CD1c-positive myeloid dendritic cell (primary cell): ENCODE measurements around the gene LMAN2L.

Source experiments
- DNase-seq: peaks from one replicate; pipeline ENCODE4 v3.0.0-alpha.2; 2016; ENCODE audit errors: extremely low spot score

LMAN2L gene

GRCh38 chr2:96739633-96740428 is at the start of gene LMAN2L:
Gene LMAN2L, minus strand, starts transcription at chr2:96740064. Its CDS starts 24 bp downstream, at chr2:96740040.
- DNase-seq = peak; percentile 98

- no peak for DNase-seq
Measured at GRCh38 chr2:96789245-96789617, 49.4 kb upstream of the LMAN2L start.

DNA sequence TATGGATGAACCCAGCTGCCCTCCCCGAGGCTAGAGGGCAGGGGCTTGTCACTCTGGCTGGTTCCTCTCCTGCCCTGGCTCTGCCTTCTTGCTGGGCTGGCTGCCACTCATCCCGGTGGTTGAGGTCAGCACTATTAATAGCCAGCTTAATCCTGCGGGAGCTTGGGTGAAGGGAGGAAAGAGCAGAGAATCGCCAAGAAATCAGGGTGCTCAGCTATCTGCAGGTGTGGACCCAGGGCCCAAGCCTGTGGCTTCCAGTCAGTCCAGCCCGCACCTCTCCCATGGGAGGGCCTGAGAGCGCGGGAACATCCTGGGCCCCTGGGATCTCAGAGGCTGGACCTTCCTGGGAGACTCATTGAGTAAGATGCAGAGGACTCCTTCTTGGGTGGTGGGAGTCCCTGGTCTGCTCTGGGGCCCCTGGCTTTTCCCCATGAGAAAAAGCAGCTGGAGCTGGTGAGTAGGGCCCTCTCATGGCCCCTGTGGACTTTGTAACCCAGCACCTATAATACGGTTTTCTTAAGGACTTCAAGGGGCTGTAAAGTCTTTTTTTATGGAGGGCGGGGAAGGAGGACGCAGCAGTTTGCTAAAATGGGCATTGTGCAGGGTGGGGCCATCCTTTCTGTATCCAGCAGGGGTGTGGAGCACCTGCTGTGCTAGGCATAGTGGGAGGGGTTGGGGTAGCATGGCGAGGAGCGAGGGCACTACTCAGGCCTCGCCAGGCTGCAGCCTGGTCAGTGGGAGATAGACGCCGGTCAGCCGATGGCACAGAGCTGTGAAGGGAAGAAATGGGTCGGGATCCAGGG is 48.8 kb upstream of the LMAN2L start:
- no peak for DNase-seq

DNA sequence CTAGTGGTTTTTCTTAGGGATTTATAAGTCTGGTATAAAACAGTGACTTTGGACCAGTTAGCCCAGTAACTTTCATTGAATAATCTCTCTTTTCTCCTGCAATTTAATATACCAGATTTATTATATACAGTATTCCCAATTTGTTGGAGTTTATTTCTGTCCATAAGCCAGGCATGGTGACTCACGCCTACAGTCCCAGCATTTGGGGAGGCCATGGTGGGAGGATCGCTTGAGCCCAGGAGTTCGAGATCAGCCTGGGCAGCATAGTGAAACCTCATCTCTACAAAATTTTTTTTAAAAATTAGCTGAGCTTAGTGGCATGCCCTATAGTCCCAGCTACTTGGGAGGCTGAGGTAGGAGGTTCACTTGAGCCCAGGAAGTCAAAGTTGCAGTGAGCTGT is 47.5 kb upstream of the LMAN2L start:
- no peak for DNase-seq

DNA sequence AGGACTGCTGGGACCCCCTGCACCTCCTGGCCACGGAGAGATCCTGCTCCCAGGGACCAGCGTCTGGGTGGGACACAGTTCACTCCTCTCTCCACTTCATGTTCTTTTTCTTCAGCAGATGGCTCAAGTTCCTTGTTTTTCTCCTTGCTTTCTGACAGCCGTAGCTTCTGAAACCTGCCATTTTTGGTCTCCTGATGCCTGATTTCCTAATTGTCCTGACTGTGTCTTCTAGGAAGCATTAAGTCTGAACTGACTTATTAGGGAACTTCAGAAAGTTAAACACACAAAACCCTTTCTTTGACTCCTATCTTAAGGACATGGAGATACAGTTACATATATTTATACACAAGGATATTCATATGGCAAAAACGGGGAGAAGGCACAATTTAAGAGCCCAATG is 43.5 kb upstream of the LMAN2L start:
- peak; percentile 41 for DNase-seq

DNA sequence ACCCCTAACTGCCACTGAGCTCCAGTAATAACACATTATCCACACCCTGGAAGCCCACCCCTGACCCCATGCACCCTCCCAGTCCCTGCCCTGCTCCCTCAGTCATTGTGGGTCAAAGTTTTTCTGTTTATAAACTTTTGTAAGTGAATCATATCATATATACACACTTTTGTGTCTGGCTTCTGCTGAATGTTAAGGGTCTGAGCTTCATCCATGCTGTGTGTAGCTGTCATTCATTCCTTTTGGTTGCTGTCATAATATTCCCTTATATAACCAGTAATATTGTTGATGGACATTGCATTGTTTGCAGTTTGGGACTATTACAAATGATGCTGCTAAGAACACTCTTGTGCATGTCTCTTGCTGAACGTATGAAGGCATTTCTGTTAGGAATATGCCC is 35.3 kb upstream of the LMAN2L start:
- no peak for DNase-seq

GRCh38 chr2:96773922-96774321 is 34.1 kb upstream of the LMAN2L start:
- peak; percentile 26 for DNase-seq

DNA sequence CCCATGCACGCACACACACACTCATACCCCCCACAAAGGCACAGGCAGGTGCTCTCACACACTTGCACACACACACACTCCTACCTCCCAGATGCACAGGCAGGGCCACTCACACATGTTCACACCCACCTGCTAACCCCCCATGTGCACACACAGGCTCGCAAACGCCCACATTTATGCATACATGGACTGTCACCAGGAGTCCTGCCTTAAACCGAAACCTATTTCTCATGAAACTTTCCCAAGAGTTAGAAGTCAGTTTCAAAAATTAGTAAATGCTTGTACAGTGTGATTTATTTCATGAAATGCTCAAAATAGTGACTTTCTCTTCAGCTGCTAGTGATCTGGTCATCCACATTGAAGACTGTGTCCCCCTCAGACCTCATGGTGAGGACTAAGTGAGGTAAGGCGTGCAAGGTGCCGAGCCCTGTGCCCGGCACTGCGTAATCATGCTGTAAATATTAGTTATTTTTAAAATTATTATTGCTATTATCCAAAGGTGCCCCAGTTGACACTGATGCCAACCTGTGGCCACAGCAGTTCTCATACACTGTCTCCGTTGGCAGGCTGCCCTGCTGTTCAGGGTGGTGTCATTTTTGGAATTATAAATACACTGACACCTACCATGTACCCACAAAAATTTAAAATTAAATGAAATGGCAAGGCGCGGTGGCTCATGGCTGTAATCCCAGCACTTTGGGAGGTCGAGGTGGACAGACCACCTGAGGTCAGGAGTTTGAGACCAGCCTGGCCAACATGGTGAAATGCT is 33.2 kb upstream of the LMAN2L start:
- no peak for DNase-seq

DNA sequence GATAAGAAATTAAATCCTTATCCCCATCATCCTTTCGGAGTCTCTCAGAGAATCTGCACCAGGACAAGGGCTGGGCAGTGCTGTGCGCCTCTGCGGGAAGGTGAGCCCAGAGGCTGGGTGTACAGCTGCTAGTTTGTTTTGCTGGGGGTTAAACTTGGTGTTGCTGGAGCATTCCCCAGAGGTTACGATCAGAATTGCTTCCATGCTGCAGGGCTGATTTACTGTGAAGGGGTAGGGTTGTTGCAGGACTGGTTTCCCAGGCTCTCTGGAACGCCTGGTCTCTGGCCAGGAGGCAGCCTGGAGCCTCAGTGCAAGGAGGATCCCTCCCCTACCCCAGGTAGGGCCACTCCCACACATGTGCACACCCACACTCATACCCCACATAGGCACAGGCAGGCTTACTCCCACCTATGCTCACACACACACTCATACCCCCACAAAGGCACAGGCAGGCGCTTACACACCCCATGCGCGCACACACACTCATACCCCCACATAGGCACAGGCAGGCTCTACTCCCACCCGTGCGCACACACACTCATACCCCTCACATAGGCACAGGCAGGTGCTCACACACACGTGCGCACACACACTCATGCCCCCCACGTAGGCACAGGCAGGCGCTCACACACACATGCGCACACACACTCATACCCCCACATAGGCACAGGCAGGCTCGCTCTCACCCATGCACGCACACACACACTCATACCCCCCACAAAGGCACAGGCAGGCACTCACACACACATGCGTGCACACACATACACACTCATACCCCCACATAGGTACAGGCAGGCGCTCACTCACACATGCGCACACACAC is 32.1 kb upstream of the LMAN2L start:
- no peak for DNase-seq

DNA sequence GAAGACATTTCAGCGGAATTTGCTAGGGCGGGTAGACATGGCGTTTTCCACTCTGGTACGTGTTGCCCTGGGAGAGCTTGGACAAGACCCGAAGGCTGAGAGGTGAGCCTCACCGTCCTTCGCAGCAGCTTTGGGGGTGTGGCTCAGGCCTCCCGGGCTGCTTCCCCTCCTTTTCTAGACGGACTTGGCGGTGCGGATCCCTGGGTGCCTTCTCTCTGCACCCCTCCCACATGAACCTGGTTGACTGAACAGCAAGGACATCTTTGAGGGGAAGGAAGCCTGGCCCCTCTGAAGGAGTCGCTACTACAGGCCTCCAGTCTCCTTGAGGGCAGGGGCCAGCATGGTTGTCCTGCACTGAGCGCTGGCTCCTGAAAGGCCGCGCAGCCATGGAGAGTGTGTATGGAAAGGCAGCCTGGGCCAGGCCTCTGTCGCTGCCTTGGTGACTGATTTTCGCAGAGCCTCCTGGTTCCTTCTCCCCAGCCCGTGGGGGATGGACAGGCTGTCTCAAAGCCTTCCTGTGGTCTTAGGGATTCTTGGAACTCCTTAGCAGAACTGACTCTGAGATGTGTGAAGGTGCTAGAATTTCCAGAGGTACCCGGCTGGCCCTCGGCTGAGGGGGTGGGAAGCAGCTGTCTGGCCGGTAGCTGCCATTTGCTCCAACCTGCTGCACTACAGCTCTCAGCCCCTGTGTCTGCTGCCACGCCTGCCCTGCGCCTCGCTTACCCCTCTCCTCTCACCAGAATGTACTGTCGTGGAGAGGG is 30.8 kb upstream of the LMAN2L start:
- no peak for DNase-seq

DNA sequence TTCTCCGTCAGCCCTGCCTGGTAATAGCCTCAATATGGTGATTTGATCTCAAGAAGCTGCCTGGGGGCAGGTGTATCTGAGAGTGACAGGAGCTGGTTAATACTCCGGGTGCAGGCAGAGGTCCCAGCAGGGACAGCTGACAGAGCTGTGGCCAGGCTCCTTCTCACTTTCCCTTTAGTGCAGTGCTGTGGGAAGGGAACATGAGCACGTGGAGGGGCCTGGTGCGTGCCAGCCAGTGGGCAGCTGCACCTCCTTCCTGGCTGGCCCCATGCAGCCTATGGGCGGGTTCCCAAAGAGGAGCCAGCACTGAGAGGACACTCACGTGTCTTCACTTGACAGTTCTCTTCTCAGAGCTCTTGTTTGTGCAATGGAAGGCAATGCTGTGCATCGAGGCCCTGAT is 29.9 kb upstream of the LMAN2L start:
- peak; percentile 69 for DNase-seq

DNA sequence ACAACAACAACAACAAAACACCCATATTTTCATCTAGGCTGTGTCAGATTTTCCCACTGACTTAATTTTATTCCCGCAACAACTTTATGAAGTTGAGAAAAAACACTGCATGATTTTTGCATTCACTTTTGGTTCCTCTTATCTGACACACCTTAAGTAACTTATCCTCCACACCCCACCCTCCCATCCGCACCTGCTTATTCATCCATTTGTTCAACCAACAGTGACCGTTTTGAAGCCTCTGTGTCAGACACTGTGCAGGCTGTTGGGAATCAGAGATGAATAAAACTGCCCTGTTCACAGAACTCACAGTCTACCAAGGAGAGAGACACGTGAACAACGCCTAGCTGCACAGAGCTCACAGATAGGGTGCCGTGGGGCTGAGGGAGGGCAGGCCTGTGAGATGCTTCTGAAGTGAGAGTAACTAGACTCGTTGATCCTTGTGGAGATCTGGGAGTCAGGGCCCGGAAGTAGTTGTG is 28.3 kb upstream of the LMAN2L start:
- no peak for DNase-seq

DNA sequence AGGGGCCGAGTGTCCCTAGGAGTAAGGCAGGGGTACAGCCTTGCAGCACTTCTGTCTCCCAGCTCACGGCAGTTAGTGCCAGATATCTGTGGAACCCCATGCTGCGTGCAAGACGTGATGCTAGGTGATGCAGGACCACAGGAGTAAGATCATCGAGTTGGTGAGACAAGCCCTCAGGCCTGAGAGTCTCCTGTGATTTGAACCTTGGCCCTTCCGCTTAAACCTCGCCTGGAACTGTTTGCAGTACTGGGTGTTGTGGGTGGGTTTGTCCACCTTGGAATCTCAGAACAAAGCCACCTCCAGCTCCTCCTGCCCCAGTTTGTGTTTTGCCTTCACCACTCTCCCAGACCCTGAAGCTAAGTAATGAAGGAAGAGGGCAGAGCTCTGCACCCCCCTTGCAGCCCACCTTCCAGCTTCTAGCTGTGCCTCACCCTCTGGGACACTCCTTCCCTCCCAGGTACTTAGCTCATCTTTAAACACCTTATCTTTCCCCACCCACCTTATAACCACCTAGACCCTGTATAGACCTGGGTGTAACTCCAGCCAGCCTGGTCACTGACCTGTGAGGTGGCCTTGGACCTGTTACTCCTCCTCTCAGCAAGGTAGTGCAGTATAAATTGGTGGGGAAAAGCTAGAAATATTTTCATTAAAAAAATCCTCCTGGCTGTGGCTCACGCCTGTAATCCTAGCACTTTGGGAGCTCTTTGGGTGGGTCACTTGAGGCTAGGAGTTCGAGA is 27.4 kb upstream of the LMAN2L start:
- no peak for DNase-seq

- DNase-seq = peak; percentile 70
Measured at GRCh38 chr2:96764253-96764637, 24.4 kb upstream of the LMAN2L start.

DNA sequence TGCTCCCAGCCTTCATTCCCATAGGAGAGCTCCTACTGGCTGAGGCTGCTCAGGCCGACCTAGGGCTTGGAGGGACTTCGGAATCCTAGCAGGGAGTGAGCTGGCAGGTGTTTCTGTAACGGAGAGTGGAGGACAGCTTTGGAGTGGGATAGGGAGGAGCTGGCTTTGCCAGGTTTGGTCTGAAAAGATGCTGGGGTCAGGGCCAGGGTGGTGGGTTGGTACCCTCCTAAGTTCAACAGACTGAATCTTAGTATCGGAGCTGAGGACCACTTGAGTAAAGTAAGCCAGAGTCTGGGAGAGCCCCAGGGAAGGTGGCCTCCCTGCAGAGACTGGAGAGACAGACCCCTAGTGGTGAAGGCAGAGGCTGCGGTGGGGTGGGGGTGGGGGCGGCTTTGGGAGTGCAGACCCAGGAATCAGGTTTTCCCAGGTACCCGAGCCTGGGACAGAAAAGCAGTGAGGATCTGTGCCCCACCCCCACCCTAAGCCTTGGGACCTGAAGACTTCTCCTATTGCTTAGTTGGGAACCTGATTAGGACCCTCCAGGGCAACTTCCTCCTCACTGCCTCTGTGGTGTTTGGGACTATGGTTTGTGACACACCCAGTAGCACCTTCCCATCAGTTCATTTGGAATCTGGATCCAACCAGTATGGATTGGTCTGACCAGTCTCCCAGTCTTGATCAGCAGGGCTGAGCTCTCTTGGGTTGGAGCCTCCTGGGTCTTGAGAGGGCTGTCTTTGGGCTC is 23.8 kb upstream of the LMAN2L start:
- peak; percentile 28 for DNase-seq

GRCh38 chr2:96762529-96763311 is 22.9 kb upstream of the LMAN2L start:
- no peak for DNase-seq

DNA sequence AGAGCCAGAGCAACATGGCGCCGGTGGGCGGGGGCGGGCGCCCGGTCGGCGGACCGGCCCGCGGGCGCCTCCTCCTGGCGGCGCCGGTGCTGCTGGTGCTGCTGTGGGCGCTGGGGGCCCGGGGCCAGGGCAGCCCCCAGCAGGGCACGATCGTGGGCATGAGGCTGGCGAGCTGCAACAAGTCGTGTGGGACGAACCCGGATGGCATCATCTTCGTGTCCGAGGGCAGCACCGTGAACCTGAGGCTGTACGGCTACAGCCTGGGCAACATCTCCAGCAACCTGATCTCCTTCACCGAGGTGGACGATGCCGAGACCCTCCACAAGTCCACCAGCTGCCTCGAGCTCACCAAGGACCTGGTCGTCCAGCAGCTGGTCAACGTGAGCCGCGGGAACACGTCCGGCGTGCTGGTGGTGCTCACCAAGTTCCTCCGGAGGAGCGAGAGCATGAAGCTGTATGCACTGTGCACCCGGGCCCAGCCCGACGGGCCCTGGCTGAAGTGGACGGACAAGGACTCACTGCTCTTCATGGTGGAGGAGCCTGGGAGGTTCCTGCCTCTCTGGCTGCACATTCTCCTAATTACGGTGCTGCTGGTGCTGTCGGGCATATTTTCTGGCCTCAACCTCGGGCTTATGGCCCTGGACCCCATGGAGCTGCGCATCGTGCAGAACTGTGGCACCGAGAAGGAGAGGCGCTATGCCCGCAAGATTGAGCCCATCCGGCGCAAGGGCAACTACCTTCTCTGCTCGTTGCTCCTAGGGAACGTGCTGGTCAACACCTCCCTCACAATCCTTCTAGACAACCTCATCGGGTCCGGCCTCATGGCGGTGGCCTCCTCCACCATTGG is 21.3 kb upstream of the LMAN2L start:
- no peak for DNase-seq
